RWPE1 (cell line): ENCODE data around the gene ADGRL2.

Source experiments
- CTCF ChIA-PET: fragments of 350-600 bp; sonication (Branson Sonifier 250); formaldehyde crosslinking; extraction: SDS; loops from one replicate; lab custom pipeline; 2021; lab: Yijun Ruan, JAX
- POLR2A ChIA-PET: fragments of 400-600 bp; formaldehyde crosslinking; extraction: SDS; loops from one replicate; lab custom pipeline; 2020; ENCODE audit warnings: antibody characterized with exemption; ENCODE audit not compliant: low non-redundant PET; lab: Yijun Ruan, JAX
- DNase-seq: peaks from one replicate; pipeline ENCODE4 v3.0.0; 2012; ENCODE audit warnings: low spot score
- H3K27ac ChIP-seq: fragments of 450-650 bp; 2 replicates; pipeline ENCODE4 v1.5.1; 2017
- CTCF ChIP-seq: fragments of 450-650 bp; conservative IDR thresholded peaks from 2 replicates; pipeline ENCODE4 v1.5.1; 2017; ENCODE audit warnings: low read depth, mild to moderate bottlenecking

The ADGRL2 gene

GRCh38 chr1:82015444-82015843 is 214.7 kb downstream of the ADGRL2 start:
- POLR2A ChIA-PET: no interaction called here
- no peak for DNase-seq

GRCh38 chr1:82018319-82018718 is 217.6 kb downstream of the ADGRL2 start:
- TF ChIP-seq CTCF: no peak

More at GRCh38 chr1:82015444-82015843, 214.7 kb downstream of the ADGRL2 start:
- no peak for TF ChIP-seq CTCF
- H3K27ac ChIP-seq: no peak overlapping the region
- CTCF ChIA-PET: interaction anchor here (0.6 kb wide), 1 partner anchor 156 kb away, joined by 3 read pairs; no protein-coding TSS in a partner anchor

GRCh38 chr1:82019508-82019907 is 218.8 kb downstream of the ADGRL2 start:
- no peak for DNase-seq
- no peak overlapping the region for H3K27ac ChIP-seq
- ChIA-PET CTCF (no interaction called here), POLR2A (no interaction called here)
- no peak for TF ChIP-seq CTCF

More at GRCh38 chr1:82018319-82018718, 217.6 kb downstream of the ADGRL2 start:
- no peak for DNase-seq
- POLR2A ChIA-PET: no interaction called here
- no peak overlapping the region for H3K27ac ChIP-seq
- CTCF ChIA-PET: interaction anchor here (0.6 kb wide), 1 partner anchor 1133 kb away, joined by 7 read pairs; no protein-coding TSS in a partner anchor

- no peak for TF ChIP-seq CTCF
- ChIA-PET POLR2A (no interaction called here), CTCF (interaction anchor here (0.7 kb wide), 1 partner anchor 60 kb away, joined by 3 read pairs; no protein-coding TSS in a partner anchor)
- no peak overlapping the region for H3K27ac ChIP-seq
- DNase-seq: no peak
These were observed 230.1 kb downstream of the ADGRL2 start for GRCh38 chr1:82030830-82031229.

GRCh38 chr1:82032068-82032467 is 231.3 kb downstream of the ADGRL2 start:
- no peak for TF ChIP-seq CTCF
- CTCF ChIA-PET: no interaction called here
- POLR2A ChIA-PET: no interaction called here
- H3K27ac ChIP-seq: no peak overlapping the region
- DNase-seq: no peak

GRCh38 chr1:82034812-82035211 is 234.1 kb downstream of the ADGRL2 start:
- H3K27ac ChIP-seq: no peak overlapping the region
- TF ChIP-seq CTCF: no peak
- POLR2A ChIA-PET: no interaction called here
- CTCF ChIA-PET: no interaction called here
- DNase-seq: no peak
